ENCODE data around the gene TRIM36. TPM values are rescaled to one million over a fixed set of nuclear protein-coding genes. Genes with fewer than 3 reads are reported as not detected.

TRIM36 gene
- total RNA-seq, 4 donors from 2014 or later: 0.72 to 1.9 (median 1.5) TPM

DNA sequence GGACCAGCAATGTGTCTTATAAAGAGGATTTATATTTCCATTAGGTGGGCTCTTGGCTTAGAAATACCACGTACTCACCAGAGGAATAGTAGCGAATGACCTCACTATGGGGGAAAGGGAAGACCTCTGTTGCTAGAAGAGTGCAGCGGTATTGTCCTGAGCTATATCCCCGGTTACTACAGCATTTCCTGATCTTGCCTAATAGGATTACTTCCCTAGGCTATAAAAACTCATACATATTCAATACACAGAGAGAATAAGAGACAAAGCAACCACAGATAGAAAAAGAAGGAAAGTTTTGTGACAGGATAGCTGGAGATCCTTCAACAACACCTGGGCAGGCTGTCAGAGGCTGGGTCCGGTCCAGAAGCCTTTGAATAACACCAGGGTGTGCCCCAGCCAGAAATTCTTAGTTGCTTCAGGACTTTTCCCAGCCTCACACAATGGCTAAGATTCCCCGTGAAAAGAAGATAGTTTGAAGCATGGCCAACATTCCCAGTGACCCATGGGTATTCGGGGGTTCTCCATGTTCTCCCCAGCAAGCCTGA, 85.4 kb downstream of the TRIM36 start:
- TF ChIP-seq, protein P1, sequence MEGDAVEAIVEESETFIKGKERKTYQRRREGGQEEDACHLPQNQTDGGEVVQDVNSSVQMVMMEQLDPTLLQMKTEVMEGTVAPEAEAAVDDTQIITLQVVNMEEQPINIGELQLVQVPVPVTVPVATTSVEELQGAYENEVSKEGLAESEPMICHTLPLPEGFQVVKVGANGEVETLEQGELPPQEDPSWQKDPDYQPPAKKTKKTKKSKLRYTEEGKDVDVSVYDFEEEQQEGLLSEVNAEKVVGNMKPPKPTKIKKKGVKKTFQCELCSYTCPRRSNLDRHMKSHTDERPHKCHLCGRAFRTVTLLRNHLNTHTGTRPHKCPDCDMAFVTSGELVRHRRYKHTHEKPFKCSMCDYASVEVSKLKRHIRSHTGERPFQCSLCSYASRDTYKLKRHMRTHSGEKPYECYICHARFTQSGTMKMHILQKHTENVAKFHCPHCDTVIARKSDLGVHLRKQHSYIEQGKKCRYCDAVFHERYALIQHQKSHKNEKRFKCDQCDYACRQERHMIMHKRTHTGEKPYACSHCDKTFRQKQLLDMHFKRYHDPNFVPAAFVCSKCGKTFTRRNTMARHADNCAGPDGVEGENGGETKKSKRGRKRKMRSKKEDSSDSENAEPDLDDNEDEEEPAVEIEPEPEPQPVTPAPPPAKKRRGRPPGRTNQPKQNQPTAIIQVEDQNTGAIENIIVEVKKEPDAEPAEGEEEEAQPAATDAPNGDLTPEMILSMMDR (IDR thresholded peaks at IDR 0.05): no peak
- no peak for TF ChIP-seq POLR2A (IDR thresholded peaks at IDR 0.05)
- H3K4me3 ChIP-seq (ENCODE audit: low read depth, poor library complexity, severe bottlenecking): no peak overlapping the region
- DNase-seq (ENCODE audit: low spot score in 2 of 2): no peak
- intact Hi-C loops (cut with DNase I; ENCODE audit: low total_unique reads): no loop called here
- WGBS, 2 donors: 50 to 54% methylated on average over 7 of the region's 7 CpGs

- no peak for DNase-seq (ENCODE audit: low spot score in 2 of 2)
- H3K4me3 ChIP-seq (ENCODE audit: low read depth, poor library complexity, severe bottlenecking): no peak overlapping the region
- WGBS, 2 donors: 87 to 89% methylated on average over 2 of the region's 2 CpGs
- no peak for TF ChIP-seq POLR2A (IDR thresholded peaks at IDR 0.05)
- TF ChIP-seq, protein P1 (IDR thresholded peaks at IDR 0.05): no peak
- intact Hi-C loops (cut with DNase I; ENCODE audit: low total_unique reads): no loop called here
These were observed 89.6 kb downstream of the TRIM36 start for GRCh38 chr5:115079924-115080623.

Other genes starting within 250 kb of the TRIM36 start
- 10 to 100 TPM in 3 of 4 donors, 1 to 10 TPM in 1; 8.7 to 16.5 (median 14.8) TPM for gene PGGT1B, start 93.0 kb upstream of the TRIM36 start, total RNA-seq
- 1 to 10 TPM; 3.7 to 5.7 (median 4.9) TPM for gene CCDC112, start 126.7 kb upstream of the TRIM36 start, total RNA-seq

All from lower leg skin (tissue), 4 donors.